Measurements from ENCODE around the gene BCL2L1. TPM values are rescaled to one million over a fixed set of nuclear protein-coding genes. Genes with fewer than 3 reads are reported as not detected.
"Not testable (repeated sequence)": the region's sequence is repeated elsewhere in the genome, so short reads cannot be mapped to it uniquely, and the experiment has no call there.

The BCL2L1 gene
- total RNA-seq, 1 donor from 2014 or later = 60.4 TPM

DNA sequence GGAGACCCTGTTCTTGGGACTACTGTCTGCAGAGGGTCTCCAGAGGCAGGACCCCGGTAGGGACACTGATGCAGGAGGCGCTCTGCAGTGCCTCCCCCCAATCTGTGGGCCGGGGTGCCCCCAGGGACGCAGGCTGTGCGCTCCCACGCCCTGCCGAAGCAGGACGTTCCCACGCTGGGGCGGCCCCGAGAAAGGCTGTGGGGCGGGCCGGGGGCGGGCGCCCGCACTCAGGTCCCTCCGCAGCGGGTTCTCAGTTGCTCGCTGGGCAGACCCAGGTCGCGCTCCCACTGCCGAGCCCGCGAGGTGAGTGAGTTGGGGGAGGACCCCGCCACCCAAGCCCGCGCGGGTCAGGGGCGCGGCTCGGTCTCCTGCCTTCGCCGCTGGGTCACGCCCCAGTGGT is 85.0 kb downstream of the BCL2L1 start, which contains the start of gene COX4I2:
COX4I2 (plus strand) TSS at position 253 of the 400 bp plus-strand sequence. CDS start 1,106 bp downstream, outside the sequence.
- peaks cover 5% of the 10 kb centered on the region for H3K27me3 Mint-ChIP-seq
- H3K4me1 Mint-ChIP-seq = no peaks in the 10 kb centered on the region
- ATAC-seq (ENCODE audit: low read depth) (no peak), DNase-seq (no peak)
- no peak within 1 kb of the TSS for H3K27ac Mint-ChIP-seq
- H3K36me3 Mint-ChIP-seq (ENCODE audit: low read depth) = no peaks in the 10 kb centered on the region
- no peak within 1 kb of the TSS for H3K4me3 Mint-ChIP-seq
- intact Hi-C loops (cut with micrococcal nuclease) = no loop called here
- no peaks in the 10 kb centered on the region for H3K9me3 Mint-ChIP-seq
- ChIA-PET CTCF (no interaction called here), POLR2A (no interaction called here)
- TF ChIP-seq, protein P1, sequence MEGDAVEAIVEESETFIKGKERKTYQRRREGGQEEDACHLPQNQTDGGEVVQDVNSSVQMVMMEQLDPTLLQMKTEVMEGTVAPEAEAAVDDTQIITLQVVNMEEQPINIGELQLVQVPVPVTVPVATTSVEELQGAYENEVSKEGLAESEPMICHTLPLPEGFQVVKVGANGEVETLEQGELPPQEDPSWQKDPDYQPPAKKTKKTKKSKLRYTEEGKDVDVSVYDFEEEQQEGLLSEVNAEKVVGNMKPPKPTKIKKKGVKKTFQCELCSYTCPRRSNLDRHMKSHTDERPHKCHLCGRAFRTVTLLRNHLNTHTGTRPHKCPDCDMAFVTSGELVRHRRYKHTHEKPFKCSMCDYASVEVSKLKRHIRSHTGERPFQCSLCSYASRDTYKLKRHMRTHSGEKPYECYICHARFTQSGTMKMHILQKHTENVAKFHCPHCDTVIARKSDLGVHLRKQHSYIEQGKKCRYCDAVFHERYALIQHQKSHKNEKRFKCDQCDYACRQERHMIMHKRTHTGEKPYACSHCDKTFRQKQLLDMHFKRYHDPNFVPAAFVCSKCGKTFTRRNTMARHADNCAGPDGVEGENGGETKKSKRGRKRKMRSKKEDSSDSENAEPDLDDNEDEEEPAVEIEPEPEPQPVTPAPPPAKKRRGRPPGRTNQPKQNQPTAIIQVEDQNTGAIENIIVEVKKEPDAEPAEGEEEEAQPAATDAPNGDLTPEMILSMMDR (IDR thresholded peaks at IDR 0.05) = no peak

DNA sequence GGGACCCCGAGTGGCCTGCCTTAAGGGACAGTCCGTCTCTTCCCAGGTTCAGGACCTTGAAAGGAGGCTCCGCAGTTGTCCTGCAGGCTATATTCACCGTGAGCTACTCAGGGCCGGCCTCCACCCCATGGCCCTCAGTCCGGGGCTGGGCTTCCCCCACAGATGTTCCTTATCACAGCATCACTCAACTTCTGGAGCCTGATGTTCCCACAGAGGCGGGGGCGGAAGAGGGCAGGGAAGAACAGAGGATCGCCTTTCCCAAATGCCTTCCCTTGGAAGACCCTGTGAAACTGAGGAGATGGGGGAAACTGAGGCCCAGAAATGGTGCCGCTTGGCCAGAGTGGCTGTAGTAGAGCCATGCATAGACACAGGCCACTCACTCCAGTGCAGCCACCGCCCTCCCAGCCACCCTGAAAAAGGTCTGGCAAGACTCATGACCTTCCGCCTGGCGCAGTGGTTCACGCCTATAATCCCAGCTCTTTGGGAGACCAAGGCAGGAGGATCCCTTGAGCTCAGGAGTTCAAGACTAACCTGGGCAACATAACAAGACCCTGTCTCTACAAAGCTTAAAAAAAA is 89.2 kb downstream of the BCL2L1 start:
- TF ChIP-seq, protein P1 (IDR thresholded peaks at IDR 0.05) = no peak
- Mint-ChIP-seq H3K36me3 (ENCODE audit: low read depth) (no peaks in the 10 kb centered on the region), H3K4me1 (no peaks in the 10 kb centered on the region), H3K9me3 (no peaks in the 10 kb centered on the region), H3K27ac (no peak overlapping the region), H3K27me3 (peaks cover 1% of the 10 kb centered on the region), H3K4me3 (no peak overlapping the region)
- intact Hi-C loops (cut with micrococcal nuclease) = no loop called here
- POLR2A ChIA-PET = interaction anchor here (0.6 to 2.5 kb wide), 3 partner anchors 28 to 225 kb away, joined by 4 to 12 read pairs (median 9); partner anchors contain the start of gene BCL2L1
- no peak for ATAC-seq (ENCODE audit: low read depth)
- CTCF ChIA-PET = interaction anchor here (0.8 to 1.8 kb wide), 9 partner anchors 17 to 90 kb away, joined by 3 to 38 read pairs (median 3); partner anchors contain the start of gene BCL2L1
- DNase-seq = no peak

DNA sequence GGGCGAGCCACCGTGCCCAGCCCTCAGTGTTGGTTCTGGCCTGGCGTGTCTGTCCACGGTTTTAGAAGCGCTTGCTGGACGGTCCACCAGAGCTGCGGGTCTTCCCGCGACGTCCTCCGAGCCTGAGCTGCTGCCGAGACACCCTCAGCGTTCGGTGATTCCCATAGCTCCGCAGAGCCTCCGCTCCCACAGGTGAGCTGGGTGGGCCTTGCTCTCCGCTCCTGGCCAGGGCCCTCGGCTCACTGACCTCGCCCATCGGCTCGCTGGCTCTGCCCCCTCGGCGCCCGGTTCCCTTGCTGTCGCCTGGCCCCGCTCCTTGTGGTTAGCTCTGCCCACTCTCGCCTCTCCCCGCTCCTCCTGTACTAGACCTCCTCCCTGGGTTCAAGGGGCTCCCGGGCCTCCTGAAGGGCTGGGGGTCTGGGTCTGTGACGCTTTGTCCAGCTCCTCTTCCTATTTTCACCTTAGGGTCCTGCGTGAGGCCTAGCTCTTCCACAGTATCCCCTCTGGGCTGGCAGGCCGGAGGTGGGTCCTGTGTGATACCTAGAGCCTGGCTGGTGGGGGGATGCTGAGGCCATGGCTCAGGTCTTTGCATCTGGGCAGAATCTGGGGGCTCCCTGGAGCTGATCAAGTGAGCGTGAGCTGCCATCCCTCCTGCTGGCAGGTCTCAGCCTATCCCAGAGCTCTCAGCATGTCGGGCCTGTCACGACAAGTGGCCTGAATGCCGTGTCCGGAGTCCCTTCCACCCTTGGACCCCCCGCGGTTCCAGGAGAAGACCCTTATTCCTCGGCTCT is 89.9 kb downstream of the BCL2L1 start:
- Mint-ChIP-seq H3K4me3 (no peak overlapping the region), H3K4me1 (no peaks in the 10 kb centered on the region), H3K9me3 (peaks cover under 1% of the 10 kb centered on the region), H3K36me3 (ENCODE audit: low read depth) (no peaks in the 10 kb centered on the region), H3K27me3 (peaks cover 1% of the 10 kb centered on the region), H3K27ac (no peak overlapping the region)
- DNase-seq (no peak), ATAC-seq (ENCODE audit: low read depth) (no peak)
- CTCF ChIA-PET = interaction anchor here (0.8 to 1.1 kb wide), 2 partner anchors 20 to 91 kb away, joined by 3 read pairs; no protein-coding TSS in a partner anchor
- POLR2A ChIA-PET = interaction anchor here (2.5 kb wide), 1 partner anchor 91 kb away, joined by 9 read pairs; the partner anchor contains the start of gene BCL2L1
- intact Hi-C loops (cut with micrococcal nuclease) = no loop called here
- TF ChIP-seq, protein P1 (IDR thresholded peaks at IDR 0.05) = no peak

DNA sequence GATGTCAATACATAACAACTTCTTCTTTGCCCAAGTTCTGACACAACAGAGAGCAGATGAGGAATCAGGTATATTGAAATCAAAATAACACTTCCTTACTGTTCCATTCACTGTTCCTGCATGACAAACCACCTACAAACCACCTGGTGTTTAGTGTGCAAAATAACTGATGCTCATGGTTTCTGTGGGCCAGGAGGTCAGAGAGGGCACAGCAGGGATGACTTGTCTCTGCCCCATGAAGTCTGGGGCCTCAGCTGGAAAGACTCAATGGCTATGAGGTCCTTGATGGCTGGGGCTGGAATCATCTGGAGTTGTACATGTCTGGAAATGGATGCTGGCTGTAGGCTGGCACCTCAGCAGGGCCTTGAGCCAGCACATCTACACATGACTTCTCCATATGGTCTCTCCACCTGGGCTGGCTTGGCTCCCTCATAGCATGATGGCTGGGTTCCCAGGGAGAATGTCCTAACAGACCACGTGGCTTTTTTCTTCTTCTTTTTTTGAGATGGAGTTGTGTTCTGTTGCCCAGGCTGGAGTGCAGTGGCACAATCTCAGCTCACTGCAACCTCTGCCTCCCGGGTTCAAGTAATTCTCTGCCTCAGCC is 92.4 kb downstream of the BCL2L1 start:
- Mint-ChIP-seq H3K27ac (no peak overlapping the region), H3K4me1 (peaks cover 6% of the 10 kb centered on the region), H3K36me3 (ENCODE audit: low read depth) (no peaks in the 10 kb centered on the region), H3K27me3 (no peaks in the 10 kb centered on the region), H3K4me3 (no peak overlapping the region), H3K9me3 (peaks cover 2% of the 10 kb centered on the region)
- CTCF ChIA-PET = no interaction called here
- DNase-seq = no peak
- intact Hi-C loops (cut with micrococcal nuclease) = no loop called here
- no peak for ATAC-seq (ENCODE audit: low read depth)
- POLR2A ChIA-PET = interaction anchor here (0.6 kb wide), 1 partner anchor 60 kb away, joined by 4 read pairs; no protein-coding TSS in a partner anchor
- TF ChIP-seq, protein P1 (IDR thresholded peaks at IDR 0.05) = no peak

DNA sequence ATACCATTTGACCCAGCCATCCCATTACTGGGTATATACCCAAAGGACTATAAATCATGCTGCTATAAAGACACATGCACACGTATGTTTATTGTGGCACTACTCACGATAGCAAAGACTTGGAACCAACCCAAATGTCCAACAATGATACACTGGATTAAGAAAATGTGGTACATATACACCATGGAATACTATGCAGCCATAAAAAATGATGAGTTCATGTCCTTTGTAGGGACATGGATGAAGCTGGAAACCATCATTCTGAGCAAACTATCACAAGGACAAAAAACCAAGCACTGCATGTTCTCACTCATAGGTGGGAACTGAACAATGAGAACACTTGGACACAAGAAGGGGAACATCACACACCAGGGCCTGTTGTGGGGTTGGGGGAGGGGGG is 94.6 kb downstream of the BCL2L1 start:
- H3K27ac Mint-ChIP-seq; intact Hi-C loops (cut with micrococcal nuclease); POLR2A ChIA-PET: not testable (repeated sequence)

DNA sequence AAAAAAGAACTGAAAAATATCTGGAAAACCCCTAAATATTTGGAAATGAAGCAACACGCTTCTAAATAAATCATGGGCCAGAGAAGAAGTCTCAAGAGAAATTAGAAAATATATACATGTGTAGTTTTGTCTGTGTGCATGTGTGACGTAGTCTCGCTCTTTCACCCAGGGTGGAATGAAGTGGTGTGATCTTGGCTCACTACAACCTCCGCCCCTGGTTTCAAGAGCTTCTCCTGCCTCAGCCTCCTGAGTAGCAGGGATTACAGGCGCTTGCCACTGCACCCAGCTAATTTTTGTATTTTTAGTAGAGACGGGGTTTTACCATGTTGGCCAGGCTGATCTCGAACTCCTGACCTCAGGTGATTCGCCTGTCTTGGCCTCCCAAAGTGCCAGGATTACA is 96.1 kb downstream of the BCL2L1 start:
- H3K4me3 Mint-ChIP-seq; ATAC-seq (ENCODE audit: low read depth); H3K9me3 Mint-ChIP-seq; CTCF ChIA-PET; H3K36me3 Mint-ChIP-seq (ENCODE audit: low read depth); H3K27me3 Mint-ChIP-seq; DNase-seq; intact Hi-C loops (cut with micrococcal nuclease); POLR2A ChIA-PET; H3K27ac Mint-ChIP-seq: not testable (repeated sequence)
- peaks cover 18% of the 10 kb centered on the region for H3K4me1 Mint-ChIP-seq

More for the DNA sequence above, 94.6 kb downstream of the BCL2L1 start:
- H3K9me3 Mint-ChIP-seq; H3K27me3 Mint-ChIP-seq; H3K4me1 Mint-ChIP-seq; ATAC-seq (ENCODE audit: low read depth); H3K4me3 Mint-ChIP-seq; H3K36me3 Mint-ChIP-seq (ENCODE audit: low read depth); CTCF ChIA-PET; DNase-seq: not testable (repeated sequence)

DNA sequence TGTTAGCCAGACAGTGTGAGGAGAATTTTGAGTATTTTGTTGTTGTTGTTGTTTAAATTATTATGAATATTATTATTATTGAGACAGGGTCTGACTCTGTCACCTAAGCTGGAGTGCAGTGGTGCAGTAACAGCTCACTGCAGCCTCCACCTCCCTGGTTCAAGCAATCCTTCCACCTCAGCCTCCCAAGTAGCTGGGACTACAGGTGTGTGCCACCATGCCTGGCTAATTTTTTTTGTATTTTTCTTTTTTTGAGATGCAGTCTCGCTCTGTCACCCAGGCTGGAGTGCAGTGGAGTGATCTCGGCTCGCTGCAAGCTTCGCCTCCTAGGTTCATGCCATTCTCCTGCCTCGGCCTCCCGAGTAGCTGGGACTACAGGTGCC is 99.6 kb downstream of the BCL2L1 start:
- DNase-seq; CTCF ChIA-PET; H3K36me3 Mint-ChIP-seq (ENCODE audit: low read depth); H3K9me3 Mint-ChIP-seq; H3K4me3 Mint-ChIP-seq; POLR2A ChIA-PET; ATAC-seq (ENCODE audit: low read depth); H3K27ac Mint-ChIP-seq; H3K27me3 Mint-ChIP-seq; intact Hi-C loops (cut with micrococcal nuclease): not testable (repeated sequence)
- peaks cover 31% of the 10 kb centered on the region for H3K4me1 Mint-ChIP-seq

Measured in activated B cell treated with CpG ODN at 0.5 μM for 24 hours (primary cell).